Neural progenitor cell (in vitro differentiated cells): ENCODE measurements around the gene XPR1.

Source experiments
- CTCF ChIP-seq: fragments of 200-600 bp; sonication (generic); IDR thresholded peaks from 2 replicates; pipeline ENCODE4 v1.5.1; 2017; ENCODE audit warnings: antibody characterized with exemption, mild to moderate bottlenecking
- EZH2 ChIP-seq: fragments of 200-600 bp; sonication (generic); IDR thresholded peaks from 2 replicates; pipeline ENCODE4 v1.6.1; 2017; ENCODE audit warnings: antibody characterized with exemption, mild to moderate bottlenecking, moderate library complexity

GRCh38 chr1:180927348-180927747 lies 295.5 kb downstream of the XPR1 start:
- TF ChIP-seq CTCF: no peak
- no peak for TF ChIP-seq EZH2
